ENCODE results near the gene FGFR1OP2. TPM values are rescaled to one million over a fixed set of nuclear protein-coding genes. Genes with fewer than 3 reads are reported as not detected.

The FGFR1OP2 gene
- total RNA-seq, 2 donors from 2014 or later: 79.6 to 123 TPM

DNA sequence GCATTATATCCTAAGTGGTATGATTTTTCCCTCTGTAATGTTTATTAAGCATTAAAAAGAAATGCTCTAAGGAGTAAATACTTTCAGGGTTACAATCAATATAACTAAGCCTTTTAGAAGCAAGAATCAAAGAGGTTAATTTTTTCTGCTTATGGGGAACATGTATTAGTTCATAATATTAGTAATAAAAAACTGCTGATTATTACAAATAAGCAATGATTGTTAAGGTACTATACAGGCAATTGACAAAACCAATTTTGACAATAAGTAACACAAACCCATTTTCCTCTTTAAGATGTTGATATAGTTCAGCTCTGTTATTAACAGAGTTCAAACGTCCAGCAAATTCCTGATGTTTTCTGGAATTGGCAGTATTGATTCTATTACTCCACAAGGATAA, 32.2 kb upstream of the FGFR1OP2 start:
- H3K27ac ChIP-seq: no peak overlapping the region
- H3K9me3 ChIP-seq: no peaks in the 10 kb centered on the region
- peaks cover 5% of the 10 kb centered on the region for H3K36me3 ChIP-seq
- TF ChIP-seq, protein P1, sequence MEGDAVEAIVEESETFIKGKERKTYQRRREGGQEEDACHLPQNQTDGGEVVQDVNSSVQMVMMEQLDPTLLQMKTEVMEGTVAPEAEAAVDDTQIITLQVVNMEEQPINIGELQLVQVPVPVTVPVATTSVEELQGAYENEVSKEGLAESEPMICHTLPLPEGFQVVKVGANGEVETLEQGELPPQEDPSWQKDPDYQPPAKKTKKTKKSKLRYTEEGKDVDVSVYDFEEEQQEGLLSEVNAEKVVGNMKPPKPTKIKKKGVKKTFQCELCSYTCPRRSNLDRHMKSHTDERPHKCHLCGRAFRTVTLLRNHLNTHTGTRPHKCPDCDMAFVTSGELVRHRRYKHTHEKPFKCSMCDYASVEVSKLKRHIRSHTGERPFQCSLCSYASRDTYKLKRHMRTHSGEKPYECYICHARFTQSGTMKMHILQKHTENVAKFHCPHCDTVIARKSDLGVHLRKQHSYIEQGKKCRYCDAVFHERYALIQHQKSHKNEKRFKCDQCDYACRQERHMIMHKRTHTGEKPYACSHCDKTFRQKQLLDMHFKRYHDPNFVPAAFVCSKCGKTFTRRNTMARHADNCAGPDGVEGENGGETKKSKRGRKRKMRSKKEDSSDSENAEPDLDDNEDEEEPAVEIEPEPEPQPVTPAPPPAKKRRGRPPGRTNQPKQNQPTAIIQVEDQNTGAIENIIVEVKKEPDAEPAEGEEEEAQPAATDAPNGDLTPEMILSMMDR (IDR thresholded peaks at IDR 0.05): no peak
- ATAC-seq (ENCODE audit: insufficient number of reproducible peaks, low FRiP score, low read depth) (no peak), DNase-seq (ENCODE audit: low spot score) (no peak)
- no peak overlapping the region for H3K4me3 ChIP-seq
- H3K27me3 ChIP-seq (replicated peaks; ENCODE audit: insufficient read depth): no peaks in the 10 kb centered on the region
- H3K4me1 ChIP-seq (ENCODE audit: control insufficient read depth in 1 of 2, low read depth in 2 of 2): no peaks in the 10 kb centered on the region

DNA sequence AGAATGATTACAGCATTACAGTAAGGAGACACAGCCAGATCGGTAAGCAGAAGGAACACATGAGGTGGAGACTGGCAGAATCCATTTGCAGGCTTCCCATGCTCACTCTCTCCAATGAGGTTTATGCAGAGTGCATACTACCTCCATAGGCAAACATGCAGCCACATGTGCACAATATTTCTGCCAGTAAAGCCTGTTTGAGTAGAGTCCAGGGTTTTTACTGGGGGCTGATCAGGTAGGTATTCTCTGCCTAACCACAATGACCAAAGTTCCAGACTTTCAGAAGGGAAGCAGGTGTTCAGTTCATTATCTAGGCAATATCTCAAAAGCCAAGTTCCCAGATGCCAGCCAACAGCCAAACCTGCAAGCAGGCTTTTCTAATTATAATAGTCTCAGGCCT, 31.6 kb upstream of the FGFR1OP2 start:
- Histone ChIP-seq H3K36me3 (peaks cover 6% of the 10 kb centered on the region), H3K27ac (no peak overlapping the region), H3K27me3 (replicated peaks; ENCODE audit: insufficient read depth) (no peaks in the 10 kb centered on the region), H3K9me3 (no peaks in the 10 kb centered on the region), H3K4me1 (ENCODE audit: control insufficient read depth in 1 of 2, low read depth in 2 of 2) (no peaks in the 10 kb centered on the region), H3K4me3 (no peak overlapping the region)
- TF ChIP-seq, protein P1 (IDR thresholded peaks at IDR 0.05): no peak
- ATAC-seq (ENCODE audit: insufficient number of reproducible peaks, low FRiP score, low read depth) (no peak), DNase-seq (ENCODE audit: low spot score) (no peak)

DNA sequence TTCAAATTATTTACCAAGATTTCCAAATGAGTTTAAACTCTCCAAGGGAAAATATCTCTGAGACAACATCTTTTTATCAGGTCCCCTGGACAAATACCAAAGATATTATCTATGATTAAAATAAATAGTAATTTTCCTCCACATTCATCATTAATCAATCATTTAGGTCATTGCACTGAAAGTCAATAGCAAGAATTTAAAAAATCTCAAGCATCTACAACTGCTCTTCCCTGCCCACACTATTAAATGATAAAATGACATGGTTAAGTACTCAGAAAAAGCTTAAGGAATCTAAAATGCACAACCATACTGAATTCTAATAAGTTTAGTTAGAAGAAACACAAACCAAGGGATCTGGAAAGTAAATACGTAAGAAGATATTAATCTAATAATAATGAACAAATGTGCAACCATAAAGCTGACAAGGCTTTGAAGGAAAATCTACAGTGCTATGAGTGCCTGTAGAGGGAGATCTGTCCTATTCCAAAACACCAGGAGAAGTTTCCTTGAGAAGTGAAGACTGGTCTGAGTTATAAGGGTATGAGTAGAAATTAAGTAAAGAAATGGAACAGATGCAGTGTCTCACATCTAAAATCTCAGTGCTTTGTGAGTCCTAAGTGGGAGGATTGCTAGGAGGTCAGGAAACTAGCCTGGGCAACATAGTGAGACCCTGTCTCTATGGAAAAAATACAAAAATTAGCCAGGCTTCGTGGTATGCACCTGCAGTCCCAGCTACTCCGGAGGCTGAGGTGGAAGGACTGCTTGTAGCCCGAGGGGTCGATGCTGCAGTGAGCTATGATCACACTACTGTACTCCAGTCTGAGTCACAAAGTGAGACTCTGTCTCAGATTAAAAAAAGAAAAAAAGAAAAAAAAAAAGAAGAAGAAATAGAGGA, 19.7 kb upstream of the FGFR1OP2 start:
- Histone ChIP-seq H3K36me3 (no peaks in the 10 kb centered on the region), H3K27me3 (replicated peaks; ENCODE audit: insufficient read depth) (no peaks in the 10 kb centered on the region), H3K9me3 (no peaks in the 10 kb centered on the region), H3K4me1 (ENCODE audit: control insufficient read depth in 1 of 2, low read depth in 2 of 2) (no peaks in the 10 kb centered on the region), H3K27ac (no peak overlapping the region), H3K4me3 (no peak overlapping the region)
- ATAC-seq (ENCODE audit: insufficient number of reproducible peaks, low FRiP score, low read depth): no peak
- TF ChIP-seq, protein P1 (IDR thresholded peaks at IDR 0.05): peak; percentile 17
- DNase-seq (ENCODE audit: low spot score): no peak

DNA sequence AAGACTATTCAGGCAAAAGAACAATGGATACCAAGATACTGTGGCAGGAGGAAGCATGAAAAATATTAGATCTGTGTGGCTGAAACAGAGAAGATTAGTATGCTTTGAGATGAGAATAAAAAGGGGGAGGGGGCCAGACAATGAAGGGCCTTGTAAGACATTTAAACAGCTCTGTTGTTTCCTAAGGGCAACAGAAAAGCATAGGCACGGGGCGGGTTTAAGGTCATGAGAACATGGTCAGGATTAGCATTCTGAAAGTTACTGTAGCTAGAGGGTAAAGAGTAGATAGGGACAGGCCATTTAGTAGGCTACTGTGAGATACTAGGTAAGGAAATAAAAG, 19.1 kb upstream of the FGFR1OP2 start:
- ATAC-seq (ENCODE audit: insufficient number of reproducible peaks, low FRiP score, low read depth) (no peak), DNase-seq (ENCODE audit: low spot score) (no peak)
- Histone ChIP-seq H3K9me3 (no peaks in the 10 kb centered on the region), H3K27me3 (replicated peaks; ENCODE audit: insufficient read depth) (no peaks in the 10 kb centered on the region), H3K4me3 (no peak overlapping the region), H3K4me1 (ENCODE audit: control insufficient read depth in 1 of 2, low read depth in 2 of 2) (no peaks in the 10 kb centered on the region), H3K27ac (no peak overlapping the region), H3K36me3 (peaks cover 2% of the 10 kb centered on the region)
- TF ChIP-seq, protein P1 (IDR thresholded peaks at IDR 0.05): no peak

DNA sequence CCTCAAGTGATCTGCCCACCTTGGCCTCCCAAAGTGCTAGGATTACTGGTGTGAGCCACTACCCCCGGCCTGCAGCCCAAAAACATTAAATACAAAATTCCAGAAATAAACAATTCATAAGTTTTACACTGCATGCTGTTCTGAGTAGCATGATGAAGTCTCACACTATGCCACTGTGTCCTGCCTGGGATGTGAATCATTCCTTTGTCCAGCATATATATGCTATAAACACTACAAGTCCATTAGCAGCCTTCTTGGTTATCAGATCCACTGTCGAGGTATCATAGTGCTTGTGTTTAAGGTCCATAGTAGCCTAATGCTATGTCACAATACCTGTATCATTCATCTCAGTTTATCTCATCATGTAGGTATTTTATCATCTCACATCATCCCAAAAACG, 16.4 kb upstream of the FGFR1OP2 start:
- DNase-seq (ENCODE audit: low spot score): no peak
- TF ChIP-seq, protein P1 (IDR thresholded peaks at IDR 0.05): no peak
- Histone ChIP-seq H3K36me3 (peaks cover 3% of the 10 kb centered on the region), H3K27me3 (replicated peaks; ENCODE audit: insufficient read depth) (no peaks in the 10 kb centered on the region), H3K4me1 (ENCODE audit: control insufficient read depth in 1 of 2, low read depth in 2 of 2) (no peaks in the 10 kb centered on the region), H3K27ac (no peak overlapping the region), H3K4me3 (no peak overlapping the region), H3K9me3 (no peaks in the 10 kb centered on the region)
- no peak for ATAC-seq (ENCODE audit: insufficient number of reproducible peaks, low FRiP score, low read depth)

Data from thoracic aorta (tissue), 2 donors.